ENCODE data around the gene MAP6D1.
"Not testable (repeated sequence)": the region's sequence is repeated elsewhere in the genome, so short reads cannot be mapped to it uniquely, and the experiment has no call there.

The MAP6D1 gene

DNA sequence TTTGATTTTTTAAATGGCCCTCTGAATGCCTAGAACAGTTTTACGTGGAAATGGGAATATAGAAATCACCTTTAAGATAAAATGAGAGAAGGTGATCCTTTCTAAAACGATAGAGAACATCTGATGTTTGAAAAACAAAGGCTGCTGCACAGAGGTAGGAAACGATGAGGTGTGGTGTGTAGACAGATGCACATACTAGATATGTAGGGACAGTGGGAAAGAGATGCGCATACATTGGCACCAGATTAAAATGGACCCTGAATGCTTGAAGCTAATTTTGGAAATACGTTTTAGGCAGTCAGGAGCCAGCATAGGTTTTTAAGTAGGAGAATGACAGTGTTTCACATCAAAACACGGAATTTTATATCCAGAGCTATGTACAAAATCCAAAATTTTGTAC, 29.0 kb downstream of the MAP6D1 start:
- no peak for DNase-seq

DNA sequence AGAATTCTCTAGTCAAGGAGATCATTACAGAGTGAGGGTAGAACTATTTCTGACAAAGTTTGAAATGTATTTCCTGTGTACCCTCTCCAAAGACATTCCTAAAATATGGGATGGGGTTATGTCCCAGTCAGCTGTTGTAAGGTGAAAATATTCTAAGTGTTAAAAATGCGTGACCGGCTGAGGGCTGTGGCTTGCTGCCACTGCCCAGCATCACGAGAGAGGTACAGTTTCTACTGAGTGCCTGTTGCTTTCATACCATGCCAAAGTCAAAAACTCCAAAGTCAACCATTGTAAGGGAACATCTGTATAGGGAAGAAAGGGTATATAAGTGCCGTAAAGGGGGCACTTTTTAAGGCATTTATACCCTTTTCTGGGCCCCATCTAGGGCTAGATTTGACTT, 30.9 kb downstream of the MAP6D1 start:
- DNase-seq: no peak

DNA sequence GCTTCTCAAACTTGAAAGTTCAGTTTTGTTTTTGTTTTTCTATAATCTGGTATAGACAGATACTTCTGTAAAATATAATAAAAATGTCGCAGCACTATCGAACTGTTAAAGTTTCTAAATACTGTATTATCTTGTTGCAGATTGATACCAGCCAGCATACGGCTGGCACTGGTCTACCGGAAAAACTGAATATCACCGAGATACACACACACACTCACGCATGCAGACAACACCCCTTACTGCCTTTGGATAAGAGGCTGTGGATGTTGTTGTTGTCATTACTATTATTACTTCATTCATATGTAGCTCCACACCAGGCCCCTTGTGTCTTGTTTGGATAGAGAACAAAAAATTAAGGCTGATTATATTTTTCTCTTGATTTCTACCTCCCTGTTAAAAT, 32.4 kb downstream of the MAP6D1 start:
- DNase-seq: no peak

DNA sequence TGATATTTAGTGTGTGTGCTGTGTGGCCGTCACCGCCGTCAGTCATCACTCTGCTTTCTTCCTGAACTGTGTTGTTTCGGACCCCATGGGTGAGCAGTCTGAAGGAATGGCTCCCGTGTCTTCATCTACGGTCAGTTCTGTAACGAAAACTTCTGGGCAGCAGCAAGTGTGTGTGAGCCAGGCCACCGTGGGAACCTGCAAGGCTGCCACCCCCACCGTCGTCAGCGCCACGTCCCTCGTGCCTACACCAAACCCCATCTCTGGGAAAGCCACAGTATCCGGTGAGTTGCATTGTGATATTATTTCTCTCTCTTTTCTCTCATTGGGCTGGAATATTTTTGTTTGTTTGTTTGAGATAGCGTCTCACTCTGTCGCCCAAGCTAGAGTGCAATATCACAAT, 34.7 kb downstream of the MAP6D1 start:
- no peak for DNase-seq

DNA sequence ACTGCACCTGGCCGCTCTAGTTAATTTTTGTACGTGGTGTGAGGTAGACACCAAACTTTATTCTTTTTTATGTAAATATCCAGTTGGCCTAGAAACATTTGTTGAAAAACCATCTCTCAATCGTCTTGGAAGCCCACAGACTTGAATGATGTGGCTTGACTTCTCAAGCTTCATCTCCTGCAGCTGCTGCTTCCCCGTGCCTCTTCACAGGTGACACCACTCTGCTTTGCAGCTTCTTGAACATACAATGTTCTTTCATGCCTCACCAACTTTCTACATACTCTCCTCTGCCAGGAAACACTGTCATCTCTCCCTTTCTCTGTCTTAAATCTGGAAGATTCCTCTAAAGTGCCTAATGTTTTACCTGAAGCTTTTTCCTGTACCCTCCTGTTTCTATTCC, 35.6 kb downstream of the MAP6D1 start:
- DNase-seq: no peak

DNA sequence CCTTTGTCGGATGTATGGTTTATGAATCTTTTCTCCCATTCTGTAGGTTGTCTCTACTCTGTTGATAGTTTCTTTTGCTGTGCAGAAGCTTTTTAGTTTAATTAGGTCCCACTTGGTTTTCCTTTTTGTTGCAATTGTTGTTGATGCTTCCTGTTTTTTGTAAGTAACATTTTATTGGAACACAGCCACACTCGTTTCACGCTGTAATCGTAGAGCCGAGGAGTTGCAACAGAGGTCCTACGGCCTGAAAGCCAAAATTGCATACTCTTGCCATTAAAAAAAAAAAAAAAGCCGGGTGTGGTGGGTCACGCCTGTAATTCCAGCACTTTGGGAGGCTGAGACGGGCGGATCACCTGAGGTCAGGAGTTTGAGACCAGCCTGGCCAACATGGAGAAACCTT, 40.9 kb downstream of the MAP6D1 start:
- not testable (repeated sequence) for DNase-seq

DNA sequence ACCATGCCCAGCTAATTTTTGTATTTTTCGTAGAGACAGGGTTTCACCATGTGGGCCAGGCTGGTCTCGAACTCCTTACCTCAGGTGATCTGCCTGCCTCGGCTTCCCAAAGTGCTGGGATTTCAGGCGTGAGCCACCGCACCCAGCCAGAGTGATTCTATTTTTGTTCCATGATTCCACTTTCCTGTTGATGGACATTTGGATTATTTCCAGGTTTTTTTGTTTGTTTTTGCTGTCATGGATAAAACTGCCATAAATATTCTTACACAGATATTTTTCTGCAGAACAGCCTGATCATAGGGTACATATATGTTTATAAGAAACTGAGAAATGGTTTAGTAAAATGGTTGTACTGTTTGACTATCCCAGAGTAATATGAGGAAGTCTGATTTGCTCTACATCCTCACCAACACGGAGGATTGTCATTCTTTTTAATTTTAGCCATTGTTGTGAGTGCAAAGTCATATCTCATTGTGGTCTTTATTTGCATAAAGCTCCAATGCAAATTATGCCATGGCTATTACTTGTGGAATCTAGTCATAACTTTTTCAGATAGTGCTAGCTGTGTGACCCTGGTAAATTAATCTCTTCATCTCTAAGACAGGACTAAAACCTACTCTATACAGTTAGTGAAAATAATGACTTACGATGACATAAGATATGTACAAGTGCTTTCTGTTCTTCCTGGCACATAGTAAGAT, 42.7 kb downstream of the MAP6D1 start:
- DNase-seq: no peak

DNA sequence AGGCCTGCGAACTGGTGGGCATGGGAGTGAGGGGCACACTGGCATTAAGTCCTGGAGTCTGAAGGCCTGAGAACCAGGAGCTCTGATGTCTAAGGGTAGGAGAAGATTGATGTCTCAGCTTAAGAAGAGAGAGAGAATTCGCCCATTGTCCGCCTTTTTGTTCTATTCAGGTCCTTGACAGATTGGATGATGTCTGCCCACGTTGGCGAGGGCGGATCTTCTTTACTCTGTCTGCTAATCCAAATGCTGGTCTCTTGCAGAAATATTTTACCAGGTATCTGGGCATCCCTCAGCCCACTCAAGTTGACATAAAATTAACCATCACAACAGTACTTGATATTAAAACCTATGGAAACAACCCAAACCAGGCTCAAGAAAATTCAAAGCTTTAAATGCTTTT, 44.1 kb downstream of the MAP6D1 start:
- no peak for DNase-seq

DNA sequence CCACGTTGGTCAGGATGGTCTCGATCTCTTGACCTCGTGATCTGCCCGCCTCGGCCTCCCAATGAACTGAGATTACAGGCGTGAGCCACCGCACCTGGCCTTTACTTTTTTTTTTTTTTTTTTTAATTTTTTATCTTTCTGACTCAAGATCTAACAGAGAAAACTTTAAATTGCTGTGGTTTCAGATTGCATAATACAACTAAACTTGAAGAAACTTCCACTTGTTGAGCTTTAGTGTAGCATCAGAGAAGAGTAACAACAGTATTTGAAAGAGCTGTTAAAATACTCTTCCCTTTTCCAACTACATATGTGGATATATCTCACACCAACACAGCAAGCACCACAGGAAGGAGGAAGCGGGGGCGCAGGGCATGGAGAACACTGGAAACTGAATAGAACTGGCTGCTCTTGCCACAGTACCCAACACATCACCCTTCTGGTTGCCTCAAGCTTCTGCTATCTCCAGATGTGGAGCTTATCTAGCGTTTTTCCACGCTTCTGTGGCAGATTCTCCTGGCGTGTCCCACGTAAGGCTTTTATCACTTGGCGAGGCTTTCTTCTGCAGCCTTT, 45.4 kb downstream of the MAP6D1 start:
- no peak for DNase-seq

DNA sequence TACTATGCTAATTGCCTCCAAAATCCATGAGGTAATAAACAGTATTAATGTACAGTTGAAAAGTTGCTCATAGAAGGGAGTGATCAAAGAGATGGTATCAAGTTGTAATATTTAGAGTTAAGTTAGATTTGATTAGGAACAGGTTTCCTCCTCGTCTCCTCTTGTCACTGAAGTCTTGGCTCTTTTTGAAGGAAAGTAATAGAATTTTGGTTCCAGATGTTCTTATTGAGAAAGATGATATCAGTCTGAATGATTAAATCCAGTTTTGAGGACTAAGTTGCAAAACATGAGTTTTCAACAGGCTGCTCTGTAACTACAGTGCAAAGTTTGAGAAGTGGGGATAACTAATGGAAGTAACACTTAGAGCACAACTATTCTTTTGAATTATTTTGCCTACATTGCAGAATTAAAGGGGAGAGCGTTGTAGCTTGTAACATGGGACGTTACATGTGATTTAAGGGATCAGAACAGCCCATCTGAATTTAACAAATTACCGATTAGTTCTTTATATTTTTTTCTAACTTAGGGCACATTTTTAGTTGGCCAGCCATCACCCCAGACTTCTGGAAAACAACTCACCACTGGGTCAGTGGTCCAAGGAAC, 48.3 kb downstream of the MAP6D1 start:
- DNase-seq: no peak

DNA sequence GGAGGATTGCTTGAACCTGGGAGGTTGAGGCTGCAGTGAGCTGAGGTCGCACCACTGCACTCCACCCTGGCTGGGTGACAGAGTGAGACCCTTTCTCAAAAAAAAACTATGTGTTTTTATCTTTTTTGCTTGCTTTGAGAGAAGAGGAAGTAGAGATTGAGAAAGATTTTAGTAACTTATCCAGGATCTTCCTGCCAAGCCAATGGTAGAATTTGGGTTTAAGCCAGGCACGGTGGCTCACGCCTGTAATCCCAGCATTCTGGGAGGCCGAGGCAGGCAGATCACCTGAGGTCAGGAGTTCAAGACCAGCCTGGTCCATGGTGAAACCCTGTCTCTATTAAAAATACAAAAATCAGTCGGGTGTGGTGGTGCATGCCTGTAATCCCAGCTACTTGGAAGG, 48.9 kb downstream of the MAP6D1 start:
- DNase-seq: not testable (repeated sequence)

DNA sequence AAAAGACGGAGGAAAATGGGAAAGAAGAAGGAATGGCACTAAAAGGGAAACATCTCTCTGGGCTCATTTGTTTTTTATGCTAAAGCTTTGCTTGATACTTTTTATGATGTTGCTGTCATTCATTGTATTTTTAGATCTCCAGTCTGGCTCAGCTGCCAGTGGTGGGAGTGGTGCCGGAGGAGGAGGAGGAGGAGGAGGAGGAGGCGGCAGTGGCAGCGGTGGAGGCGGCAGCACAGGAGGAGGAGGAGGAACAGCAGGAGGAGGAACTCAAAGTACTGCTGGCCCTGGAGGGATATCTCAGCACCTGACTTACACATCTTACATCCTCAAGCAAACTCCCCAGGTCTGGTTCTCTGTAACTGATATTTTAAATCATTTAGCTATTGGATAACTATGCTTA, 49.6 kb downstream of the MAP6D1 start:
- no peak for DNase-seq

DNA sequence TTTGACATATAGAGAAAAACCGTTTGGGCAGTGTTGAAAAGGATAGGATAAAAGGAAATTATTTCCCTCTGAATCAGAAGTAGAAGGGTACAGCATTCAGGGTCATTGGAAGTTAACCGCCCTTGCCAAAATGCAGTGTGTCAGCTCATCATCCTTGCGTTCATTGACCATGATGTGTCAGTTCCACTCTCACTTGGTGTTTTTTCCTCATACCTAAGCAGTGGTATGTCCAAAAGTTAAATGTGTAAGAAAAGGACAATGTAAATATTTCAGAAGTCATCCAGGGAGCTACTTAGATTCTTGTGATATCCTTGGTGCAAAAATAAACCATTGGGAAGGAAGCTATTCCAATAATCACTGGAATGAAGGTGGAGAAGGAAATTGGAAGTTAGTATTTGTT, 50.7 kb downstream of the MAP6D1 start:
- no peak for DNase-seq

DNA sequence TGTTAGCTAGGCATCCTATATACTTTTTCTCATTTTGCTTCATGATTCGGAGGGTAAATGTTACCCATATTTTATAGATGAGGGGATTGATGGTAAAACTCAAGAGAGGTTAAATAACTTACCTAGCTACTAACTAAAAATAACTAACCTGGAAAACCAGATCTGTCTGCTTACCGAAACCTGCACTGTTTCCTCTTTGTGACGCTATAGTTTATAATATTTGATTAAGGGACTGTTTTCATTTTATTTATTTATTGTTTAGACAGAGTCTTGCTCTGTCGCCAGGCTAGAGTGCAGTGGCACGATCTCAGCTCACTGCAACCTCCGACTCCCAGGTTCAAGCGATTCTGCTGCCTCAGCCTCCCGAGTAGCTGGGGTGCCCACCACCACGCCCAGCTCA, 55.9 kb downstream of the MAP6D1 start:
- no peak for DNase-seq

DNA sequence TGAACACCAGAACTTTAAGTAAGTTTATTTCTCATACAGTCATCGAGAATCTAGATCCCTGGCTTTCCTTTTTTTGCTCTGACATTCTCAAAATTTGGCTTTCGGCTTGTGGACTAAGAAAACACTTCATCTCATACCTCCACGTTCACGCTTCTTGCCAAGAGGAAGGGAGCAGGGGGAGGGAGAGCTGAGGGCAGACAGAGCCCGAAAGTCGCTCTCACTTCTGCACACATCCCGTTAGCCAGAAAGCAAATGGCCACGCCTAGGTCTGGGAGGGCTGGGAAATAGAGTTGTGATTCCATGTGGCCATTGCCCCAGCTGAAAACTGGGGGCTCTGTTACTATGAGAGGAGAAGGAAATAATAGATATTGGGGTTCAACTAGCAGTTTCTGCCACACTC, 57.3 kb downstream of the MAP6D1 start:
- DNase-seq: no peak

DNA sequence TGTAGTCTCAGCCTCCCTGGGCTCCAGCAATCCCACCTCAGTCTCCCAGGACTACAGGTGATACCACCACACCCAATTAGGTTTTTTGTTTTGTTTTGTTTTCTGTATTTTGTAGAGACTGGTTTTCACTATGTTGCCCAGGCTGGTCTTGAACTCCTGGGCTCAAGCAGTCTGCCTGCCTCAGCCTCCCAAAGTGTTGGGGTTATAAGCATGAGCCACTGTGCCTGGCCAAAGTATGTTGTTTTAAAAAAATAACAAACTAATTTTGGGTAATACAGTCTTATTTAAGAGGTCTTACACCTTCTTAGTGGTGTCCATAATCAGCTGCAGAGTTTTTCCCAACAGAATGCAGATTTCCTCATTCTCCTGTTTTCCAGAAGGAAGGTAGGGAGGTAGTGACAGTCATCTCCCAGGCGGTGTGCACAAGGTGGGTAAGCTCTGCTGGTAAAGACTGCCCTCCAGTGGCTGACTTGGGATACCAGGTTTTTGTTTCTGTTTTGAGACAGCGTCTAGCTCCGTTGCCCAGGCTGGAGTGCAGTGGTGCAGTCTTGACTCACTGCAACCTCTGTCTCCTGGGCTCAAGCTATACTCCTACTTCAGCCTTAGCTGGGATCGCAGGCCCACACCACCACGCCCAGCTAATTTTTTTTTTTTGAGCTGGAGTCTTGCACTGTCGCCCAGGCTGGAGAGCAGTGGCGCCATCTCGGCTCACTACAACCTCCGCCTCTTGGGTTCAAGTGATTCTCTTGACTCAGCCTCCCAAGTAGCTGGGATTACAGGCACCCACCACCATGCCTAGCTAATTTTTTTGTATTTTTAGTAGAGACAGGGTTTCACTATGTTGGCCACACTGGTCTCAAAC, 58.4 kb downstream of the MAP6D1 start:
- peak; percentile 49 for DNase-seq

DNA sequence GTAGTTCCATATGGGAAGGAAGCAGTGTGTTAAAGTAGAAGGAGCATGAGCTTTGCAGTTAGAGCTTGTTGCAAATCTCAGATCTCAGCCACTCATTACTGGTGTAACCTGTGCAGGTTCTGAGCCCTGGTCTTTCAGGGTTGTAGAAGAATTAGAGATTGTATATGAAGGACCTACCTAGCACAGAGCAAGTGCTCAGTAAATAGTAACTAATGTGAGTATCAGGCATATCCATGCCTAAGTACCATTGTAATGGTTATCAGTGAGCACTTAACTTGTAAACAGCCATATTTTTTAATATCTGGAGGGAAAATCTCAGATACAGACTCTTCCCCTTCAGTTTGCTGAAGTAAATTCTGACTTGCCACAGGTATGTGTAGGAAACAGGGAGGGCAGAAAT, 59.3 kb downstream of the MAP6D1 start:
- DNase-seq: no peak
